AG09319 (cell line): ENCODE data around the gene CFAP46.

ENCODE experiments used
- DNase-seq: peaks from one replicate; pipeline ENCODE4 v3.0.0-alpha.2; 2010; ENCODE audit warnings: low read depth; ENCODE audit errors: extremely low read depth
- CTCF ChIP-seq: IDR thresholded peaks from 2 replicates; pipeline ENCODE4 v1.5.1; 2011; ENCODE audit warnings: low read depth, mild to moderate bottlenecking, inconsistent platforms, low read length, moderate library complexity

The CFAP46 gene

GRCh38 chr10:132788180-132788830 is 154.1 kb downstream of the CFAP46 start:
- TF ChIP-seq CTCF, result no peak; the same call in none of the 2 replicates
- no peak for DNase-seq

GRCh38 chr10:132787495-132788179 is 154.7 kb downstream of the CFAP46 start:
- no peak for DNase-seq
- TF ChIP-seq CTCF, result no peak

GRCh38 chr10:132786884-132787494 is 155.4 kb downstream of the CFAP46 start:
- no peak for DNase-seq
- no peak for TF ChIP-seq CTCF

- no peak for TF ChIP-seq CTCF
- no peak for DNase-seq
Observed at GRCh38 chr10:132786476-132786883, 155.9 kb downstream of the CFAP46 start.

GRCh38 chr10:132785723-132786475 is 156.5 kb downstream of the CFAP46 start, which contains the start of gene NKX6-2:
TSS of gene NKX6-2 (minus strand) at chr10:132786147. CDS start at chr10:132785948, 199 bp downstream.
- DNase-seq, result no peak
- TF ChIP-seq CTCF, result no peak

- no peak for TF ChIP-seq CTCF
- DNase-seq, result no peak
Observed at GRCh38 chr10:132784866-132785722, 157.3 kb downstream of the CFAP46 start.
